Trophoblast cell (in vitro differentiated cells and primary cell): ENCODE results near the gene FARP2.
"Not testable (repeated sequence)": the region's sequence is repeated elsewhere in the genome, so short reads cannot be mapped to it uniquely, and the experiment has no call there.

Experiments used
- DNase-seq, 2 donors: peaks; one replicate each; pipeline ENCODE4 v3.0.0-alpha.2; 2016
- H2AFZ ChIP-seq: 2 replicates; pipeline ENCODE4 v1.6.1; 2013; ENCODE audit warnings: low read length, moderate library complexity, mild to moderate bottlenecking; ENCODE audit not compliant: insufficient read depth, poor library complexity
- H2AK5ac ChIP-seq: 2 replicates; pipeline ENCODE4 v1.6.1; 2013; ENCODE audit warnings: mild to moderate bottlenecking, low read length
- H2BK120ac ChIP-seq: 2 replicates; pipeline ENCODE4 v1.6.1; 2013; ENCODE audit warnings: low read length, mild to moderate bottlenecking, moderate library complexity; ENCODE audit not compliant: insufficient read depth, poor library complexity
- H2BK12ac ChIP-seq: 2 replicates; pipeline ENCODE4 v1.6.1; 2013; ENCODE audit warnings: mild to moderate bottlenecking, low read length, moderate library complexity
- H2BK5ac ChIP-seq: 2 replicates; pipeline ENCODE4 v1.6.1; 2013; ENCODE audit warnings: low read length, low read depth, moderate library complexity, mild to moderate bottlenecking; ENCODE audit not compliant: poor library complexity
- H3K14ac ChIP-seq: 2 replicates; pipeline ENCODE4 v1.6.1; 2013; ENCODE audit warnings: mild to moderate bottlenecking, low read length
- H3K18ac ChIP-seq: 2 replicates; pipeline ENCODE4 v1.6.1; 2013; ENCODE audit warnings: mild to moderate bottlenecking, low read length
- H3K23ac ChIP-seq: 2 replicates; pipeline ENCODE4 v1.6.1; 2013; ENCODE audit warnings: low read length
- H3K27ac ChIP-seq: 2 replicates; pipeline ENCODE4 v1.5.1; 2013; ENCODE audit warnings: low read depth, mild to moderate bottlenecking, inconsistent platforms, low read length, moderate library complexity
- H3K27me3 ChIP-seq: 2 replicates; pipeline ENCODE4 v1.6.1; 2013; ENCODE audit warnings: inconsistent platforms, mild to moderate bottlenecking, low read length, moderate library complexity; ENCODE audit not compliant: insufficient read depth
- H3K36me3 ChIP-seq, 2 experiments: 1 replicate in 1 of 2; 2 replicates in 1 of 2; pipeline ENCODE4 v1.6.1; 2013; ENCODE audit warnings: low read length in 2 of 2, mild to moderate bottlenecking in 2 of 2, moderate library complexity in 1 of 2; ENCODE audit not compliant: insufficient read depth in 2 of 2, control insufficient read depth in 1 of 2
- H3K4ac ChIP-seq: 2 replicates; pipeline ENCODE4 v1.6.1; 2013; ENCODE audit warnings: low read depth, mild to moderate bottlenecking, low read length, moderate library complexity
- H3K4me1 ChIP-seq, 2 experiments: 1 replicate in 1 of 2; 2 replicates in 1 of 2; pipeline ENCODE4 v1.6.1; 2013; ENCODE audit warnings: low read length in 2 of 2, mild to moderate bottlenecking in 2 of 2, moderate library complexity in 1 of 2; ENCODE audit not compliant: insufficient read depth in 2 of 2, control insufficient read depth in 1 of 2
- H3K4me2 ChIP-seq: 2 replicates; pipeline ENCODE4 v1.6.1; 2013; ENCODE audit warnings: inconsistent platforms, mild to moderate bottlenecking, low read length, moderate library complexity
- H3K4me3 ChIP-seq: 2 replicates; pipeline ENCODE4 v1.5.1; 2013; ENCODE audit warnings: mild to moderate bottlenecking, low read depth, low read length, inconsistent platforms
- H3K79me1 ChIP-seq: one replicate; pipeline ENCODE4 v1.6.1; 2013; ENCODE audit warnings: low read length
- H3K79me2 ChIP-seq: 2 replicates; pipeline ENCODE4 v1.6.1; 2013; ENCODE audit warnings: low read length, mild to moderate bottlenecking; ENCODE audit not compliant: control insufficient read depth, insufficient read depth, poor library complexity
- H3K9ac ChIP-seq: 2 replicates; pipeline ENCODE4 v1.6.1; 2013; ENCODE audit warnings: mild to moderate bottlenecking, low read length
- H3K9me3 ChIP-seq: 2 replicates; pipeline ENCODE4 v1.6.1; 2013; ENCODE audit warnings: low read depth, mild to moderate bottlenecking, control low read depth, inconsistent platforms, low read length; ENCODE audit not compliant: insufficient read depth
- H4K12ac ChIP-seq: 2 replicates; pipeline ENCODE4 v1.6.1; 2013; ENCODE audit warnings: low read depth, mild to moderate bottlenecking, low read length, moderate library complexity
- H4K8ac ChIP-seq: 2 replicates; pipeline ENCODE4 v1.6.1; 2013; ENCODE audit warnings: low read depth, mild to moderate bottlenecking, low read length, moderate library complexity
- H4K91ac ChIP-seq: one replicate; pipeline ENCODE4 v1.6.1; 2013; ENCODE audit warnings: low read depth, mild to moderate bottlenecking, low read length, moderate library complexity
- WGBS: extraction: QIAGEN DNeasy Blood & Tissue Kit; methylation state at CpG from one replicate; pipeline ENCODE4 v1.1.7; 2013; ENCODE audit warnings: missing lambda C conversion rate; ENCODE audit not compliant: insufficient read length, insufficient coverage; ENCODE audit errors: extremely low coverage; 5-methylcytosine and 5-hydroxymethylcytosine counted together

Gene FARP2

DNA sequence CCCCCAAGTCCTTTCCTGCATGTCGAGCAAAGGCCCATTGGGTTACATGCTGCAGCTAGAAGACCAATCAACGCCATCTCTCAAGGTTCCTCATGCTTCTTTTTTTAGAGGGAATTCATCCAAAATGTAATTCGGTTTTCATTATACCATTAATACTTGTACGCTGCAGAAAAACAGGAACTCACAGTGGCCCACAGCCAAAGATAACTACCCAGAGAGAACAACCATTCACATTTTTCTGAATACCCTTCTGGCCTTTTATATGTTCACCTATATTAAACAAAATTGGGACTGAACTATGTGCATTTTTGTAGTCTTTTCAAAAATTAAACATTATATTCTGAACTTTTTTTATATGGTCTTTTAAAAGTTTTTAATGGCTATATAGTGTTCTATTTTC is 25.8 kb downstream of the FARP2 start:
- Histone ChIP-seq H3K79me2 (no peaks in the 10 kb centered on the region), H4K91ac (no peak overlapping the region), H3K27me3 (no peaks in the 10 kb centered on the region), H3K36me3 (peaks cover 7% of the 10 kb centered on the region in 2 experiments), H3K4me1 (peaks cover 0 to 2% of the 10 kb centered on the region in 2 experiments), H2BK12ac (no peak overlapping the region), H2AFZ (no peak overlapping the region), H2BK120ac (no peak overlapping the region), H3K9me3 (peaks cover 2% of the 10 kb centered on the region), H2BK5ac (no peak overlapping the region), H3K9ac (no peak overlapping the region), H3K14ac (no peak overlapping the region), H4K8ac (no peak overlapping the region), H3K23ac (no peak overlapping the region), H3K4ac (no peak overlapping the region), H3K4me3 (no peak overlapping the region), H3K18ac (no peak overlapping the region), H3K27ac (no peak overlapping the region), H3K79me1 (no peaks in the 10 kb centered on the region), H4K12ac (no peak overlapping the region), H3K4me2 (no peak overlapping the region), H2AK5ac (no peak overlapping the region)
- no peak for DNase-seq
- WGBS: no CpG with 5 or more reads among the region's 4 CpGs

GRCh38 chr2:241385450-241385849 is 29.4 kb downstream of the FARP2 start:
- not testable (repeated sequence) for H3K79me1 ChIP-seq, H4K91ac ChIP-seq, H3K4me1 ChIP-seq, H3K36me3 ChIP-seq, H3K27me3 ChIP-seq, H2AK5ac ChIP-seq, H3K4me2 ChIP-seq, H2BK5ac ChIP-seq, H2BK12ac ChIP-seq, H3K27ac ChIP-seq, H3K23ac ChIP-seq, H3K9ac ChIP-seq, H4K8ac ChIP-seq, H3K9me3 ChIP-seq, H3K79me2 ChIP-seq, H2BK120ac ChIP-seq, H2AFZ ChIP-seq, H3K18ac ChIP-seq, H4K12ac ChIP-seq, DNase-seq, H3K4me3 ChIP-seq, H3K4ac ChIP-seq, H3K14ac ChIP-seq
- WGBS: 100% methylated on average over 2 of the region's 7 CpGs

DNA sequence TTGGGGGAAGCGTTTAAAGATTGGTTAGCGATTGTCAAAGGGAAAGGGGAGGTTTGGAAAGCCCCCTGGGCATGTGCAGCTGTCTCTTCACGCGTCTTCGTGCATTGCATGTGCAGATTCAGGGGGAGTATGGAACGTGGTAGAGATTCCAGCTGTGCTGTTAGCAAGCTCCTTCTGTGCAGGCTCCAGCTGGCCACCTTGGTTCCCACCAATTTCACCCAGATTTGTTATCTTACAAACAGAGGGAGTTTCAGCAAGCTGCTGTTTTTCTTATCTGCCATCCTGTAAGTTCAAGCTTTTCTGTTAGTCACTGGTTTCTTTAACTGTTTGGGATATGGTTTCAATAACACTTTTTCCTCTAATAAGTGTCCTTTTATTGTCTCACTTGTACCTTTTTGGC is 30.4 kb downstream of the FARP2 start:
- Histone ChIP-seq H3K27ac (no peak overlapping the region), H3K27me3 (no peaks in the 10 kb centered on the region), H4K12ac (no peak overlapping the region), H3K9me3 (peaks cover 2% of the 10 kb centered on the region), H3K4ac (no peak overlapping the region), H3K4me3 (no peak overlapping the region), H4K91ac (no peak overlapping the region), H2BK12ac (no peak overlapping the region), H2BK120ac (no peak overlapping the region), H3K18ac (no peak overlapping the region), H3K14ac (no peak overlapping the region), H3K79me1 (no peaks in the 10 kb centered on the region), H3K4me2 (no peak overlapping the region), H2AK5ac (no peak overlapping the region), H3K4me1 (no peaks in the 10 kb centered on the region), H3K9ac (no peak overlapping the region), H2AFZ (no peak overlapping the region), H4K8ac (no peak overlapping the region), H3K79me2 (no peaks in the 10 kb centered on the region), H2BK5ac (no peak overlapping the region), H3K23ac (no peak overlapping the region), H3K36me3 (peaks cover 7% of the 10 kb centered on the region in 2 experiments)
- WGBS: 100% methylated on average over 2 of the region's 6 CpGs
- DNase-seq: no peak

DNA sequence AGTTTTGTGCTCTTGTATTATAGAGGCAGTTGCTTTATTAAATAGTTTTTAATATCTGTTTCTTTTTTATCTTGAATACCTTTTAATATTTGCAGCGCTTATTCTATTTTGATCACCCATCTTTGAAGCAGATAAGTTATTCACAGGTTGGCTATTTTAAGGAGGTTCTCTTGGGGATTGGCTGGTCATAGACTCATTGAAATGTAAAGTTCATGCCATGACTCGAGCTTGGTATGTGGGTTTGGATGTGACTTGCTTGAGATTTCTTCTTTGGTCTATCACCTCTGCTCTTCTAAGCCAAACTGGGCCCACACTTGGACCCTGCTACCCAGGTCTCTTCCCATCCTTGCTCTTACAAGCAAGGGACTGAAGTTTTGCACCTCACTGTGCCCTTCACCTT is 33.6 kb downstream of the FARP2 start:
- Histone ChIP-seq H3K14ac (no peak overlapping the region), H3K9ac (no peak overlapping the region), H2BK12ac (no peak overlapping the region), H2AFZ (no peak overlapping the region), H2BK5ac (no peak overlapping the region), H3K36me3 (no peaks in the 10 kb centered on the region), H3K4me3 (no peak overlapping the region), H3K4ac (no peak overlapping the region), H3K4me1 (no peaks in the 10 kb centered on the region), H2BK120ac (no peak overlapping the region), H3K27ac (no peak overlapping the region), H3K23ac (no peak overlapping the region), H3K4me2 (no peak overlapping the region), H3K18ac (no peak overlapping the region), H3K27me3 (no peaks in the 10 kb centered on the region), H2AK5ac (no peak overlapping the region), H4K91ac (no peak overlapping the region), H4K12ac (no peak overlapping the region), H3K79me2 (no peaks in the 10 kb centered on the region), H3K9me3 (peaks cover 2% of the 10 kb centered on the region), H4K8ac (no peak overlapping the region), H3K79me1 (no peaks in the 10 kb centered on the region)
- DNase-seq: no peak
- no CpG with 5 or more reads among the region's 2 CpGs for WGBS
